LoVo (cell line): Measurements from ENCODE around the gene PTPRD.
"Not testable (repeated sequence)": the region's sequence is repeated elsewhere in the genome, so short reads cannot be mapped to it uniquely, and the experiment has no call there.

Experiments
- DNase-seq: peaks from one replicate; pipeline ENCODE4 v3.0.0-alpha.2; 2016; ENCODE audit warnings: low spot score

PTPRD gene

GRCh38 chr9:9170439-9171134, 1442.2 kb downstream of the PTPRD start:
- DNase-seq: no peak

GRCh38 chr9:9142001-9142400, 1470.8 kb downstream of the PTPRD start:
- no peak for DNase-seq

GRCh38 chr9:9133526-9133925, 1479.3 kb downstream of the PTPRD start:
- DNase-seq: no peak

- no peak for DNase-seq
Measured at GRCh38 chr9:9124616-9125015, 1488.2 kb downstream of the PTPRD start.

GRCh38 chr9:9122230-9122875, 1490.4 kb downstream of the PTPRD start:
- no peak for DNase-seq

- DNase-seq: no peak
Measured at GRCh38 chr9:9117866-9118265, 1494.9 kb downstream of the PTPRD start.

GRCh38 chr9:9112001-9112720, 1500.6 kb downstream of the PTPRD start:
- DNase-seq: no peak

GRCh38 chr9:9108641-9109040, 1504.2 kb downstream of the PTPRD start:
- no peak for DNase-seq

- no peak for DNase-seq
Measured at GRCh38 chr9:9102295-9102694, 1510.5 kb downstream of the PTPRD start.

GRCh38 chr9:9100070-9100469, 1512.7 kb downstream of the PTPRD start:
- no peak for DNase-seq

- DNase-seq: no peak
Measured at GRCh38 chr9:9099646-9100045, 1513.2 kb downstream of the PTPRD start.

GRCh38 chr9:9097254-9097653, 1515.5 kb downstream of the PTPRD start:
- not testable (repeated sequence) for DNase-seq

GRCh38 chr9:9091387-9091786, 1521.4 kb downstream of the PTPRD start:
- DNase-seq: no peak

GRCh38 chr9:9079473-9079872, 1533.3 kb downstream of the PTPRD start:
- DNase-seq: no peak

- DNase-seq: no peak
Measured at GRCh38 chr9:9078301-9078700, 1534.5 kb downstream of the PTPRD start.

GRCh38 chr9:9061627-9062026, 1551.2 kb downstream of the PTPRD start:
- DNase-seq: no peak

- DNase-seq: no peak
Measured at GRCh38 chr9:9054354-9054992, 1558.3 kb downstream of the PTPRD start.

GRCh38 chr9:9045572-9045971, 1567.2 kb downstream of the PTPRD start:
- DNase-seq: no peak

- DNase-seq: no peak
Measured at GRCh38 chr9:9045072-9045471, 1567.7 kb downstream of the PTPRD start.

GRCh38 chr9:9043788-9044187, 1569.0 kb downstream of the PTPRD start:
- DNase-seq: not testable (repeated sequence)

GRCh38 chr9:9041756-9042155, 1571.0 kb downstream of the PTPRD start:
- no peak for DNase-seq

- DNase-seq: no peak
Measured at GRCh38 chr9:9033022-9033421, 1579.8 kb downstream of the PTPRD start.

- no peak for DNase-seq
Measured at GRCh38 chr9:9016597-9016996, 1596.2 kb downstream of the PTPRD start.
